NCI-H1930 (cell line): Measurements from ENCODE around the gene PPM1H.
A peak's percentile ranks its signal among the peaks of the same experiment; 100 is the strongest.
"Not testable (repeated sequence)": the region's sequence is repeated elsewhere in the genome, so short reads cannot be mapped to it uniquely, and the experiment has no call there.

Source experiments
- DNase-seq, 2 experiments: peaks; one replicate each; lab custom pipeline; 2025; lab: John Stamatoyannopoulos, UW

The PPM1H gene

DNA sequence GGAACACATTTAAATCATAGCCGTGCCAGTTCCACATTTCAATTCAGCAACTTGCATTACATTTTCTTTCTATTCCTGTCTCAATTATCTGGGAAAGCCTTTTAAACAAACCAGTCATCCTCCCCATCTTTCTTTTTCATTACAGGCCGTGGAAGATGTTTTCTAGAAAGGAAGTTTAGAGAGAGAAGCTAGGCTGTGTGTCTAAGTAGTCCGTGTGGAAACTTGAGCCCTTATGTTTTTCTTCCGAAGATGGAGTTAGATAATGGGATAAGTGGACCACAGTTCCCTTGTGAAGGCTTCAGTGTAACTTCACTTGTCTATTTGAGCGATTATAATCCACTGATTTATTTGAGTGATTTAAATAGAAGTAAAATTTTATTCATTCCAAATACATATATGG lies 12.4 kb upstream of the PPM1H start:
- DNase-seq: no peak

DNA sequence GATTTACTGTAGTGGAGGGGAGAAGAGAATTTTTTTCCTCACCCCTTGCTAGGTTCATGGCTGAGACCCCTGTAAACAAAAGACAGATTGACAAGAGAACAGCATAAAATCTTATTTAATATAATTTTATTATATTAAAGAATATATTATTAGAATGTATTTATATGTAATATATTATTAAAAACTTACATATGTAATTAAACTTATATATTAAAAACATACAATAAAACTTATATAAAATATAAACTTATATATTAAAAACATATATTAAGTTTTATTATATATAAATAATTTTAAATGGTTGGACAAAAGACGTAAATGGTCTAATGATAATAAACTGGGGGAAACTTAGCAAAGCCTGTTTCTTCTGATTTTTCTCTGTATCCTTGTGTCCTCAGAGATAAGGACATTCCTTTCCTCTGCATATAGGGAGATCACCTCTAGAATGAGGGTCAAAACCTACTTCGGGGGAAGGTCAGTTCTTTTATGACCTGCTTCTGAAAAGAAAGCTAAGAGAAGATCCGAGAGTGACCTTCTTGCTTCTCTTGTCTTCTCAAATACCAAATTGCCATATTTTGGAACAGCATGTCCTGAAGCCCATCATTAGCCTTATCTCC lies 8.9 kb upstream of the PPM1H start:
- DNase-seq: no peak

DNA sequence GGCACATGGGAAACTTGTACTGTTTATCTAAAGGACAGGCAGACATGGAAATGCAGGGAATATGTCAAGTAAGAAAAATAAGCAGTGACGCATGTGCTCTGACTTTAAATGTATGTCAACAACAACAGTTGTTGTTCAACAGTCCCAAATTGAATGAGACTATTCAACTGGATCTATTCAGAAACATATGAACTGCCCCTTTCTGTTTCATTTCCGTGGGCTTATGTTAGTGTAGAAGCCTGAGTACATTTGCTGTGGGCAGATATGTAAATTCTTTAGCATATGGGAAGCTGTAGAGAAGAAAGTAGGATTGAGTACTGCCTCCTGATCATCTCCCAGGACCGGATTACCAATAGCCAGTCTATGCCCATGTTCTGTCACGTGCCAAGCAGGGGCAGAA lies 7.4 kb upstream of the PPM1H start:
- DNase-seq: not testable (repeated sequence)

DNA sequence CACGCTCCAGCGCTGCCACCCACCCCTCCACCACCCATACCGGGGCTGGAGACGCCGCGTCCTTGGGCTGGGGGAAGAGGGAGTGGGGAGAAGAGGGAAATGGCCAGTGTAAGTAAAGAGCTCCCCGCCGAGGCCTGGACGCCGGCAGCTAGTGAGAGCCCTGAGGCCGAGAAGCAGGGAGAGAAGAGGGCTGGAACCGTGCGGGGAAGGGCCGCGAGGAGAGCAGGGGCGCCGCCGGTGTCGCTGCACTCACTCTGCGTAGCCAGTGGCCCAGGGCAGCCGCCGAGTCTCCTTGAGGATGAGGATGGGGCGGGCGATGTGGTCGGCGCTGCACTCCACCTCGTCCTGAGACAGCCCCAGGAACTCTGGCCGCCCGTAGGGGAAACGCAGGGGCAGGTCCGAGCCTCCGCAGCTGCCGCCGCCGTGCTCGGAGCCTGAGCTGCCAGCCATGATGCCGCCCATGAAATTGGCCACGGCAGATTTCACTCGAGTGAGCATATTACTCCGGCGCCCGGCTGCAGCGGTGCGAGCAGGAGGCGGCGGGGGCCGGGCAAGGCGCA lies 631 bp downstream of the PPM1H start:
- peak in 1 of 2 experiments; percentile 16 for DNase-seq

DNA sequence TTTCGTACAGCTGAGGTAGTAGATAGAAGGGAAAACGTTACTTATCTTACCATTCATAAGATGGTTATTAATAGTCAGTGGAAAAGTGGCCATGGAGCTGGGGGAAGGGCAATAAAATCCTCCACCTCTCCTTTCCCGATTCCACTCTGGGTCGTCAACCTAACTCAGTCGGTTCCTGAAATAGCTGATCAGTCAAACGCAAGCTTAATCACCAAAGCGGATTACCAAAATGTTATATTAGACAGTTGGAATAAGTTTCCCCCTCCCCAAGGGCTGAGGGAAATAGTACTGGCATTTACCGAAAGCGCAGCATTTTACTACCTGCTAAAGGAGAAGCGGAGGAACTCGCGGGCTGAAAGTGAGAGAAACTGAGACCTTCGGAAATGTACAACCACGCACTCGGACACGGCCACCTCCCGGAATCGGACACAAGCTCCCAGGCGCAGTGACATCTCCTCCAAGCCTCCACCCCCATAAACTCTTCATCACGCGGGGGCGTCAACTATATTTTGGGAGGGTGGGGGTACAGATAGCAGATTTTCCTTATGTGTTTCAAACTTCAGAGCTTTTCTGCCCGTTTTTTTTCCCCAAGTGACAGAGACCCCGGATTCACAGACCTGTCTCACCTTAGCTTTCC lies 1.2 kb downstream of the PPM1H start:
- no peak for DNase-seq

DNA sequence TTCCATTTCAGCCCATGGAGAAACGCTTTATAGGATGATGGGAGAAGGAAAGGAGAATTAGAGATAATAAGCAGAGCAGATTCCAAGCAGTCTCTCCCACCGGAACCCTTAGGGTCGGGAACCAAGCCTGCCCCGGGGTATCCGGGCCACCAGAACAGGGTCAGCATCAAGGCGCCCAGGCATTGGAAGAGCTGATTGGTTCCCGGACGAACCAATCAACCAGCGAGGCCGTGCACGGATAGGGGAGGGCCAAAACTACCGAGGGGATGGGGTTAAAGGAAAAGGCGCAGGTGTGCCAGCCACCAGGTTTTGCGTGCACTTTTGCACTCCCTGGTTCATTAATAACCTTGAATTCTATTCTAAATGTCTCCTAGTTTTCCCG lies 1.7 kb downstream of the PPM1H start:
- no peak for DNase-seq

DNA sequence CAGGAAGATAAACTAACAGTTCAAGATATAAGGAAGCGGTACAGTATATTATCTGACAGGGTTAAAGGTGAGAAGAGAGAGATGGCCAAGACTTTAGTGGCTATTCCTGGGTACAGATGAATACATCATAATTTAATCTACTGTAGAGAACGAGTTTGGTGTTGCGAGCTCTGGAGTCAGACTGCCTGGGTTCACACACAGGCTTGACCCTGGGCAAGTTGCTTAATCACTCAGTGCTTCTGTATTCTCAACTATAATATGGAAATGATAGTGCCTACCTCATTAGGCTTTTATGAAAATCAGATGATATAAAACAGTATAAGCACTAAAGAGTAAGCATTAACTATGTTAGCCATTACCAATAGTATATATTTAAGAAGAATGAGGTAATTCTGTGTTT lies 3.5 kb downstream of the PPM1H start:
- DNase-seq: no peak

DNA sequence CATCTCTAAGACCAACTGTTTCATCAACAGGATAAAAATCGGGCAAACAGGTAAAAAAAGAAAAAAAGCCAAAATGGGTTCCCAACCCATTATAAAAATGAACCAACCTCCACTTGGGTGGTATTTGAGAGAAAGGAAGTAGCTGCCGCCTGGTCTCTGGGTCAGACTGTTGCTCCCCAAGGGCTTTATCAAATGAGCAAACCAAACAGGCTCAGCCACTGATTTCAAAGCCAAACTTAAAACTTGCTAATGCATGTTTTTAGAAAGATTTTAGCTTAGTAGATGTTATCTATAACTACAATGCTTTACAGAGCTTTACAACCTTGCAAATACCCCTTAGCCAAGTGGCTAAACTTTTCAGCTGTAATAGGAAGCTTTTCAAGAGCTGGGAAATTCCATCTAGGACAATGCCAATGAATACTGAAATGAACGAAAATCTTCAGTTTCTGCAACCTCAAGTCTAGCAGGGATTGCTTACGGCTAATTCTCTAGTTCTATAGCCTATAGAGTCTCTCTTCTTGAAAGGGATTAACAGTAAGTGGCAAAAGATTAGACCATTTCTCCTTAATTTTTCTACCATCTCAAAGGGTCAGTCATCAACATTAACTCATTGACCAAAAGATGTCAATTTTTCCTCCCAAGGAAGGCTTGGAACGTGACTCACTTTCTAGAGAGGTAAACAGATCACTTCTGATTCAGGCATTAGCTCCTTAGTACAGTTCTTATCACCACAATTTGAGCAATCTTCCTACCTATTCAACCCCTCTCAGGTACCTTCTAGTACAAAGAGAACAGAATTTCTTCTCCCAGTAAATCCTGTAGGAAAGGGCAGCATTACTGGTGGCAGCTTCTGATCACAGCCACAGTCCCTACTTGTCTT lies 4.2 kb downstream of the PPM1H start:
- no peak for DNase-seq

DNA sequence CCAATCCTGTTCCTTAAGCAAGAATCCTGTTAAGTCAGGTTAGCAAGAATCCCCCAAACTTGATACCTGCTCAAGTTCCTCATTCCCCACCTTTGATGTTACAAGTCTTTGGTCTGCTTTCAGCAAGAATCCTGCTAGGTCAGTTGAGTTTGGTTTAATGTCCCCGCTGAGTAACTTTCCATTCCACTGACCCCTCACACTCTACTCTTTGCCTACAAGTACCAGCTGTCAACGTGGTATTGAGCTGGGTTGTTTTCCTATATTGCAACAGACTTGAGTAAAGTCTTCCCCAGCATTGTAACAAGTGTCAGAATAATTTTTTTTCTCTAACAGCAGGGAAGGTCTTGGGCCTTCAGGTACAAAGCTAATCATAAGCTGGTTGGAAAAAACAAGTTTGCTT lies 6.3 kb downstream of the PPM1H start:
- no peak for DNase-seq

DNA sequence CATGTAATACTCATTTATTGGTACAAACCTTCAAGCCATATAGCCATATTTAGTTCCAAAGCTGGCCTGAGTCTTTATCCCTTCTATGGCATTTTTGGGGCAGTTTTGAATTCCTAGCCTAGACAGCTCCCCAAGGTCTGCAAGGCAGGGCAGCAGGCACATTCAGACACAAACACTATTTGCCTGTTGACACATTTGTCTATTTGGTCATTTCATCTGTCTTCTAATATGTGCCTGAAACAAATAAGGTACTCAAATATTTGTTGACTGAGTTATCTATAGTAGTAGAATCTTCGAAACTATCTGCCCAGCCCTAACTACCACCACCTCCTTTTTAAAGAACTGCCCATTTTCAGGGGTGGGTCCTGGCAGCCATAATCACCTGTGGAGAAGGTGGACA lies 9.3 kb downstream of the PPM1H start:
- DNase-seq: no peak

DNA sequence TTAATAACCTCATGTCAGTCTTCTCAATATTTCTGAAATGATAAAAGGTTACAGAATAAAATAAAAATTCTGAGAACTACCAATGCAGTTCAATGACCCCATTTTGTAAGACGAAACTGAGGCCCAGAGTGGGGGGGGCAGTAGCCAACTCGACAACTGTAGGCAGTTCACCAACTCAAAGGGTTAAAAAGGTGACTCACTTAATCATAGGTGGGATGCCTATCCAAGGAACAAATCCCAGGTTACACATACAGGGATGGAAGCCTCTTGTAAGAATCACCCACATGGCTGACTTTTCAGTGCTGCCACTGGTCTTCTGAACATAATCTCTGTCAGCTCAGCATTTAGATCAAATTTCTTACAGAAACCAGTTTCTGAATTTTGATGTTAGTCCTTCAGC lies 10.9 kb downstream of the PPM1H start:
- no peak for DNase-seq

DNA sequence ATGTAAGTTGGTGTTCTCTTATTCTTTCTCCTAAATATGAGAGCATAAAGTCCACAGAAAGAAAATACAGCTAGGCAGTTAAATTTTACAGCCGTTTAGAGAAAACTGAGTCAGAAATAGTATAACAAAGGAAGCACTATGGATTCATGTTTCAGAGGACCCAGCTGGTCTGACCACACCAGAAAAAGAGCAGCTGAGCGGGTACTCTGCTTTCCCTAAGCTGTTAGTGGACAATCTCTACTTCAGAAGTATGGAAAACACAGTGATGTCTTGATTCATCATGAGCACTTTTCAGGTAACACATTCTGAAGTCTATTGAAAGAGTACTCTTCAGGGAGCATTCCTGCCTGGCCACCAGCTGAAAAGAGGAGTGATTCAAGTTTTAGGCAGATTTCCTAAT lies 12.4 kb downstream of the PPM1H start:
- DNase-seq: no peak

DNA sequence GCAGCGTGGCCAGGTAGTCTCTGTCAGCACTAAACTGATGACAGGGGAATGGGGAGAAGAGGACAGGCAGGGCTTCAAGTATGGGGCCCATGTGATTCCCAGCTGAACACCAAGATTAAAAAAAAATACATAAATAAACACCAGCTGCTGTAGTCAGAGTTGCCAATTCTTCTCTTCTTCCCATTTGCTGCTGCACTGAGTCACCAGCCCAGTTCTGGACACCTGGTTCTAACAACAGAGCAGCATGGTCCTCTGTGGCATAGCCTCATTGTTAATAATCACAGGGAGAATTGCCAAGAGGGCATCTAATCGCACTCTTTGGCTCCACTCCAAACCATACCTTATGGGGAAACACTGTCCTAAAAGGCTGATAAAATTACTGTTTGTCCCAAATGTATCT lies 15.1 kb downstream of the PPM1H start:
- DNase-seq: no peak

DNA sequence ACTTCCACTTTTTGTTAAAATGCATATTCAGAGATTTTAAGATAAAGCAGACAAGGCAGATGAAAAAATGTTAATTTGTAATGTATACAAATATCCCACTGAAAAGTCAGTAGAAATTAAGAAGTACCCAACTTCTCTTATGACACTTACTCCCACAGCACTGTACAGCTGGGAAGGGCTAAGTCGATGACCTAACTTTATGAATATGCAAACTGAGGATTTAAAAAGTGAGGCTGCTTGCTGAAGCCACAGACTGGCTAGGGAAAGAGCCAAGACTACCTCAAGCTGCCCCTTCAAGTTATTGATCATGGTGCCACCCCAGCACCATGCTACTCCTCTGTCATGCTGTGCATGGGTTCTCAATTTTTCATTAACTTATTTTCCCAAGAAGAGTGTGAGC lies 17.0 kb downstream of the PPM1H start:
- no peak for DNase-seq

DNA sequence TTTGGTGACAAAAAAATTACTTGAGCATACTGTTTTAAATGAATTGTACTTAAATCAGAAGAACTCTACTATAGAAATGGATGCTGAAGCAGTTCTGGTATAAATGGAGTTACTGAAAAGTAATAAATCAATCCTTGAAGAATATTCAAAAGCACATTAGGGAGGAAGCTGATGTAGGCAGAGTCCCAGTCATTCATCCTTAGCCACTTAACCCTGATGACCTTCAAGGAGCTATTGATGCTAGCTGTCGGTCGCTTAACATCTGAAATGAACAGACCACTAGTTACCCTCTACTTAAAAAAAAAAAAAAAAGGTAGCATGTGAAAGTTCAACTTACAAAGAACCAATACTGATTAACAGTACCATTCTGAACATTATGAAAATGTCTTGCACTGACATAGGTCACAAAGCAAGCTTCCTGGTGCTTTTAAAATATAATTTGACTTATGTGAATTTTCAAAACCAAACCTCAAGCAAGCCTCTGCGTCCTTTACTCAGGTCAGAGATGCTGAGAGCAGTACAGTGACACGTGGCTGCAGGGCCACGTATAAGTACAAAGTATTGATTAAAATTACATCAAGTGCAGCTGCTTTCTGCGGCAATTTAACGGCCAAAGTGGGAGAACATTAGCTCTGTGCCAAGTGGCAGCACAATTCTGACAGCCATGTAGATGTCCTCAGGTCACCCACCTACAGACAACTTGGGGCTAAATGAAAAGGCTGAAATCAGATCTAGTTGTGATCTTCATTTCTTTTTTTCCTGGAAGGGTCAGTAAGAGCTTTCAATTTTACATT lies 18.1 kb downstream of the PPM1H start:
- DNase-seq: no peak

DNA sequence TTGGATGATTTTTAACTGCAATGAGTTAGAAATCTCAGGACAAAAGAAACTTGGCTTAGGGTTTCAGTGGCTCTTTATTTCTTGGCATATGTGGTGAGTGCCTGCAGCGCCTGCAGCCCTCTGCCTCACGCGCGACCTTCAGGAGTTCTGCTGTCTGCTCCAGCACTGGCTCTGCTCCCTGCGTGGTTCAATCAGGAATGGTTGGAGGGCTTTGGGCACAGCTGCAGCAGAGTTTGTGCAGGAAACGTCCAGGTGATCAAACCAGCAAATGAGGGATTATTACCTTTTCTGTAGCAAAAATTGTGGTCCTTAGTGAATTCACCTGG lies 19.8 kb downstream of the PPM1H start:
- no peak for DNase-seq

DNA sequence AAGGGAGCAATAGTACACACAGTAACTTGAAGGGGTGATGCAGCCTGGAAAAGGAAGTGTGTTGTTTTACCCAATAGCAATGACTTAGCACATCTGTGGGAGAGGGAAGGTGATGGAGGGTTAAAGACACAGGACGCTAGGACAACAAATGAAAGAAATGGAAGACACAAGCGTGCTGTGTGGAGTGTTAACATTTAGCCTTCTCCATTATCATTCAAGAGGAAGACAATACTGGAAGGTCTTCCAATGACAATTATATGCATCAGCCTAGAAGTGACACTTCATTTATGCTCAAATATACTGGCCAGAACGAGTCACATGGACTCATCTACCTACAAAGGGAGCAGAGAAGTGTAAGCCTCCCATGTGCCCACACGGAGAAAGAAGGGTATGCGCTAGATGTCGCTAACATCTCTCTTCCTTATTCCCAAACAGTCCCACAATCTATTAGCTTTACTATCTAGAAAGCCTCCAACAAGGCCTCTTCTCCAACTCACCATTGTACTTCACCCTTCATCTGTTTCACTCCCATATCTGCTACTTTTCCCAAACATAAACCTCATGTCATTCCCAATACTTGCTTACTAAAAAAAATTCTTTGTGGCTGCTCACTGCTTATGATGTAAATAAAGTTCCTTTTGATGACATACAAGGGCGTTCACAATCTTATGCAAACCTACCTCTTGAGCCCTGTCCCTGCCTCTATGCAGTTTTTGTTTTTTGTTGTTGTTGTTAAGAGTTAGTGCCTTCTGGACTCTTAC lies 20.3 kb downstream of the PPM1H start:
- DNase-seq: no peak

DNA sequence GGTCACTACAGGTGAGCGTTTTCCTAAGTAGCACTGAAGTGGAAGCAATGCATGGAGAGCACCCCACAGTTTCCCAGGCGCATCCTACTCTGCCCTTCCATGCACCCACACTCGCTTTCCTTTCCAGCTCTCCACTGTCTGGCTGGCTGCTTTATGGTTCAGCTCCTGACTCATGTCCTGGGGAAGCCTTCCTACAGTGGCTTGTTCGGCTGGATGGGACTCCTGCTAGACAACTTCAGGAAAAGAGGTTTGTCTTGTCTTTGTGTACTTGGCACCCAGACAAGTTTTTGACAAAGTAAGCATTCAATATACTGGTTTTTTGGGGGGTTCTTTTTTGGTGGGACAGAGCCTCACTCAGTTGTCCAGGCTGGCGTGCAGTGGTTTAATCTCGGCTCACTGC lies 21.6 kb downstream of the PPM1H start:
- no peak for DNase-seq

DNA sequence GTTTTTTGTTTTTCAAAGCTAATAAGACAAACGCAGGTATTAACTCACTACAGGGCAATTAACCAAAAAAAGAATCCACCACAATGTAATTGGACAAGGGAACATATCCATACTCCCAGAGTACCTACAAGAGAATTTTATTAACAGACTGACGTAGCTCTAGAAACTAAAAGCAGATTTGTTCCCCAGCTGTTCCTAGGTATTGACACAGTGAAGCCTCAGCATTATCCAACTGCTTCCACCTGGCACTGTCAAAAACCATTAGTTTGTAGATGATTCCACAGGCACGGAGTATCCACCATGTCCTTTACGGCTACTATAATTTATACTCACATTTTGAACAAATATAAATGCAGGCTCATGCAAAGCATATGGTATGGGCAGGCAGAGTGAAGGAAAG lies 22.3 kb downstream of the PPM1H start:
- DNase-seq: no peak

DNA sequence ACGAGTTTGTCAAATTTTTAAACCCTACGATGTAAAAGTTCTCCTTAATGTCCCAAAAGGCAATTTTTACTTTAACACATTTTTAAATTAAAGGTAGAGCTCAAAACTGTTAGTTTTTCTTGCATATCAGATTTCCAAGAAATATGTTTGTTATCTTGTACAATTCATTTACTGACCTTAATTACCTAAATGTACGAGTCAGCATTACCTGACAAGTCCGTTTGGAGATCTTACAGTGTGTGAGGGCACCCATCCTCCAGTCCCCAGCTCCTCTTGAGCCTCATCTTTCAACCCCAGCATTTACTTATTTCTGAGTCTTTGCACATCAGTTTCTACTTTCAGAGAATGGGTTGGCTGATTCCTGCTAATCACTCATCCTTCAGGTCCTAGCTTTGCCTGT lies 23.7 kb downstream of the PPM1H start:
- DNase-seq: no peak

DNA sequence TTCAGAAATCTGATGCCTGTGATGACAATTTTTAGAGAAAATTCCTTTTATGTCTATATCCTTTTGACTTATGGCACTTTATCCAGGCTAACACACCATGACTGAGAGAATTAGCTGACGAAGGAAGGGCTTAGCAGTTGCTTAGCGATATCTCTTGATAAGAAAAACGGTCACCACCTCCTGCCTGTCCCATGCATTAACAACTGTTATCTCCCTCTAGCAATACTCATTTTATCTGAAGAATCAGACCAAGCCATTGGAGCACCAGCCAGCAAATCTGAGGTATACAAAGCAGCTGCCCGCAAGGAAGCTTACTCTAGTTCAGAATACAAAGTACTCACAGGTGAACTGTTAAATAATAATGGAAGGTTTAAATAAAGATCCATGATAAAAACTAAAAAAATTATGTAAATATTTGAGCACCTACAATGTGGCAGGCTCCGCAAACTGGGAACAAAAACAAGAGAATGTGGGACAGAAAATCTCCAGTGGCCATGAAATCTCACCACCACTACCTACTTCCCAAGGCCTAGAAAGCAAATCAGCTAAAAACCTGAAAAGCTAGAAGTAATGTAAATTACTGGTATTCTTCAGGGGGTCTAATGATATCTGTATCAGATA lies 24.3 kb downstream of the PPM1H start:
- DNase-seq: no peak
